Measurements from ENCODE around the gene TBXA2R. TPM values are rescaled to one million over a fixed set of nuclear protein-coding genes. Genes with fewer than 3 reads are reported as not detected.

Gene TBXA2R
- total RNA-seq, 4 donors from 2014 or later: 0.32 to 0.85 (median 0.41) TPM

- no peak for DNase-seq (ENCODE audit: low spot score in 2 of 2)
- Histone ChIP-seq H3K36me3 (peaks cover 4% of the 10 kb centered on the region), H3K27ac (no peak overlapping the region), H3K27me3 (no peaks in the 10 kb centered on the region), H3K4me3 (peak overlapping the region; percentile 40), H3K9me3 (no peaks in the 10 kb centered on the region), H3K4me1 (peaks cover 48% of the 10 kb centered on the region)
- TF ChIP-seq POLR2AphosphoS5 (IDR thresholded peaks at IDR 0.05) (no peak), POLR2A (IDR thresholded peaks at IDR 0.05) (no peak), EP300 (IDR thresholded peaks at IDR 0.05) (no peak)
- WGBS: 75% methylated on average over 28 of the region's 29 CpGs
Observed at GRCh38 chr19:3575949-3576673, 30.6 kb downstream of the TBXA2R start.

DNA sequence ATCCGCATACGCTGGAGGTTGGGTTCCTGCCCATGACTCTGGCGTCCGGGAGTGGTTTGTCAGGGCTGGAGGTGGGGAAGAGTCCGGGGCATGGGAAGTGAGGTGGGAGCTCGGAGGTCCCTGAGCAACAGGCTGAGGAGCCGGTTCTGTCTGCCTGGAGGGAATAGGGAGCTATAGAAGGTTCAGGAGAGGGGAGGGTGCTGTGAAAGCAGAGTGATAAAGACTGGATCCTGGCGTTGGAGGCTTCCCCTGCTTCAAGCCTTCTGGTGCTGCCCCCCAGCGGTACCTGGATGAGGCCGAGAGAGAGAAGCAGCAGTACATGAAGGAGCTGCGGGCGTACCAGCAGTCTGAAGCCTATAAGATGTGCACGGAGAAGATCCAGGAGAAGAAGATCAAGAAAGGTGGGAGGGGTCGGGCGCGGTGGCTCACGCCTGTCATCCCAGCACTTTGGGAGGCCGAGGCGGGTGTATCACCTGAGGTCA lies 31.4 kb downstream of the TBXA2R start:
- 89% methylated on average over 19 of the region's 19 CpGs for WGBS
- TF ChIP-seq EP300 (IDR thresholded peaks at IDR 0.05) (no peak), POLR2AphosphoS5 (IDR thresholded peaks at IDR 0.05) (no peak), POLR2A (IDR thresholded peaks at IDR 0.05) (no peak)
- TF ChIP-seq, protein P1, sequence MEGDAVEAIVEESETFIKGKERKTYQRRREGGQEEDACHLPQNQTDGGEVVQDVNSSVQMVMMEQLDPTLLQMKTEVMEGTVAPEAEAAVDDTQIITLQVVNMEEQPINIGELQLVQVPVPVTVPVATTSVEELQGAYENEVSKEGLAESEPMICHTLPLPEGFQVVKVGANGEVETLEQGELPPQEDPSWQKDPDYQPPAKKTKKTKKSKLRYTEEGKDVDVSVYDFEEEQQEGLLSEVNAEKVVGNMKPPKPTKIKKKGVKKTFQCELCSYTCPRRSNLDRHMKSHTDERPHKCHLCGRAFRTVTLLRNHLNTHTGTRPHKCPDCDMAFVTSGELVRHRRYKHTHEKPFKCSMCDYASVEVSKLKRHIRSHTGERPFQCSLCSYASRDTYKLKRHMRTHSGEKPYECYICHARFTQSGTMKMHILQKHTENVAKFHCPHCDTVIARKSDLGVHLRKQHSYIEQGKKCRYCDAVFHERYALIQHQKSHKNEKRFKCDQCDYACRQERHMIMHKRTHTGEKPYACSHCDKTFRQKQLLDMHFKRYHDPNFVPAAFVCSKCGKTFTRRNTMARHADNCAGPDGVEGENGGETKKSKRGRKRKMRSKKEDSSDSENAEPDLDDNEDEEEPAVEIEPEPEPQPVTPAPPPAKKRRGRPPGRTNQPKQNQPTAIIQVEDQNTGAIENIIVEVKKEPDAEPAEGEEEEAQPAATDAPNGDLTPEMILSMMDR (IDR thresholded peaks at IDR 0.05): no peak
- DNase-seq (ENCODE audit: low spot score in 2 of 2): no peak
- no peak overlapping the region for H3K27ac ChIP-seq
- no peaks in the 10 kb centered on the region for H3K27me3 ChIP-seq
- no peak overlapping the region for H3K4me3 ChIP-seq
- H3K4me1 ChIP-seq: peaks cover 48% of the 10 kb centered on the region
- H3K36me3 ChIP-seq: peaks cover 4% of the 10 kb centered on the region
- H3K9me3 ChIP-seq: no peaks in the 10 kb centered on the region

GRCh38 chr19:3573858-3574637 lies 32.6 kb downstream of the TBXA2R start:
- Histone ChIP-seq H3K4me1 (peaks cover 48% of the 10 kb centered on the region), H3K4me3 (peak overlapping the region; percentile 90), H3K27me3 (no peaks in the 10 kb centered on the region), H3K36me3 (peaks cover 4% of the 10 kb centered on the region), H3K9me3 (no peaks in the 10 kb centered on the region), H3K27ac (no peak overlapping the region)
- no peak for TF ChIP-seq EP300 (IDR thresholded peaks at IDR 0.05)
- TF ChIP-seq, protein P1 (IDR thresholded peaks at IDR 0.05): no peak
- no peak for TF ChIP-seq POLR2A (IDR thresholded peaks at IDR 0.05)
- no peak for TF ChIP-seq POLR2AphosphoS5 (IDR thresholded peaks at IDR 0.05)
- WGBS: 58% methylated on average over 53 of the region's 55 CpGs
- DNase-seq (ENCODE audit: low spot score in 2 of 2): peak; percentile 93 to 96

DNA sequence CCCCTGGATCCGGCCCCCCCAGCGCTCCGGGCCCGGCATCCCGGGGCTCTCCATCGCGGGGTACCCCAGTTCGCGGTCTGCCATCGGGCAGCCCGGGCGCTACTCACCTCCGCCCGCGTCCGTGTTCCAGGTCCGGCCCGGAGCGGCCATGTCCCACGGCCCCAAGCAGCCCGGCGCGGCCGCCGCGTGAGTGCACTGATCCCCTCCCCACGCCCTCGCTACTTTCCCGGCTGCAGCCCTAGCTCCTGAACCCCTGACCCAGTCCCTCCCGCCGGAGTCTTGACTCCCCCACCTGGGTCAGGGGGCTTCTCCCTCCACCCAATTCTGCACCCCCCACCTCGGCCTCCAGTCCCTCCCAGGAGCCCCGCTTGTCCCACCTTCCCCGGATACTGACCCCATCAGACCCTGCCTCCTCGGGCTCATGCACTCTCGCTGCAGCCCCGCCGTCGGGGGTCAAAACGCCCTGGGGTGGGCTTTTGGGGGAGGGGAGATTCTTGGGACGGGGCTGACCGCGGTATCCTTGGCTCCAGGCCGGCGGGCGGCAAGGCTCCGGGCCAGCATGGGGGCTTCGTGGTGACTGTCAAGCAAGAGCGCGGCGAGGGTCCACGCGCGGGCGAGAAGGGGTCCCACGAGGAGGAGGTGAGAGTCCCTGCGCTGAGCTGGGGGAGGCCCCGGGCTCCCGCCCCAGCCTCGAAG lies 33.4 kb downstream of the TBXA2R start:
- H3K27me3 ChIP-seq: no peaks in the 10 kb centered on the region
- TF ChIP-seq POLR2A (IDR thresholded peaks at IDR 0.05) (no peak), EP300 (IDR thresholded peaks at IDR 0.05) (no peak), POLR2AphosphoS5 (IDR thresholded peaks at IDR 0.05) (no peak)
- TF ChIP-seq, protein P1 (IDR thresholded peaks at IDR 0.05): no peak
- no peaks in the 10 kb centered on the region for H3K9me3 ChIP-seq
- peaks cover 4% of the 10 kb centered on the region for H3K36me3 ChIP-seq
- peak overlapping the region; percentile 86 for H3K27ac ChIP-seq
- no peak for DNase-seq (ENCODE audit: low spot score in 2 of 2)
- H3K4me1 ChIP-seq: peaks cover 48% of the 10 kb centered on the region
- 2% methylated on average over 7 of the region's 60 CpGs for WGBS
- peak overlapping the region; percentile 90 for H3K4me3 ChIP-seq

- Histone ChIP-seq H3K27ac (peak within 1 kb of the TSS; percentile 86), H3K36me3 (peaks cover 4% of the 10 kb centered on the region), H3K9me3 (no peaks in the 10 kb centered on the region), H3K4me3 (peak within 1 kb of the TSS; percentile 90), H3K4me1 (peaks cover 48% of the 10 kb centered on the region), H3K27me3 (no peaks in the 10 kb centered on the region)
- no CpG with 5 or more reads among the region's 30 CpGs for WGBS
- TF ChIP-seq POLR2AphosphoS5 (IDR thresholded peaks at IDR 0.05) (no peak), EP300 (IDR thresholded peaks at IDR 0.05) (no peak), POLR2A (IDR thresholded peaks at IDR 0.05) (no peak)
- TF ChIP-seq, protein P1 (IDR thresholded peaks at IDR 0.05): no peak
- DNase-seq (ENCODE audit: low spot score in 2 of 2): no peak
Observed at GRCh38 chr19:3572855-3573161, 33.9 kb downstream of the TBXA2R start, which contains the start of gene HMG20B. HMG20B (plus strand) TSS chr19:3572944; CDS start chr19:3573310, 366 bp downstream.

Data from suprapubic skin (tissue), 4 donors.